HepG2 (cell line): ENCODE measurements around the gene ZMYND12. TPM values are rescaled to one million over a fixed set of nuclear protein-coding genes. Genes with fewer than 3 reads are reported as not detected.

Experiments used
- CSRNP1 ChIP-seq: sonication (generic); formaldehyde crosslinking; IDR thresholded peaks from 2 replicates; pipeline ENCODE4 v1.8.1; 2023; ENCODE audit warnings: mild to moderate bottlenecking, missing genetic modification reagents
- DMAP1 ChIP-seq: IDR thresholded peaks from 2 replicates; pipeline ENCODE4 v1.6.1; 2016
- DR1 ChIP-seq: sonication (generic); formaldehyde crosslinking; IDR thresholded peaks from 2 replicates; pipeline ENCODE4 v1.8.0; 2021; ENCODE audit warnings: mild to moderate bottlenecking, missing genetic modification reagents, inconsistent platforms
- GABPA ChIP-seq, 2 experiments: IDR thresholded peaks; 2 replicates each; pipeline ENCODE4 v1.6.1; 2011 to 2016; ENCODE audit warnings: low read depth in 2 of 2, low read length in 1 of 2, missing biosample characterization in 1 of 2, missing genetic modification characterization in 1 of 2
- KAT8 ChIP-seq: IDR thresholded peaks from 2 replicates; pipeline ENCODE4 v1.6.1; 2016; ENCODE audit warnings: missing genetic modification reagents, missing compliant biosample characterization
- MTA1 ChIP-seq: sonication (generic); formaldehyde crosslinking; IDR thresholded peaks from 2 replicates; pipeline ENCODE4 v1.4.0; 2020; ENCODE audit warnings: missing genetic modification reagents, mild to moderate bottlenecking, borderline replicate concordance
- MXI1 ChIP-seq: IDR thresholded peaks from 3 replicates; pipeline ENCODE4 v1.6.1; 2012; ENCODE audit warnings: low read depth, low read length, inconsistent platforms, borderline replicate concordance
- NCOA1 ChIP-seq: sonication (generic); formaldehyde crosslinking; IDR thresholded peaks from 2 replicates; pipeline ENCODE4 v1.9.0; 2021; ENCODE audit warnings: missing genetic modification reagents
- NCOA2 ChIP-seq: sonication (generic); formaldehyde crosslinking; IDR thresholded peaks from 2 replicates; pipeline ENCODE4 v1.8.0; 2022; ENCODE audit warnings: inconsistent platforms
- NKX3-1 ChIP-seq: sonication (generic); formaldehyde crosslinking; IDR thresholded peaks from 2 replicates; pipeline ENCODE4 v1.5.0; 2020; ENCODE audit warnings: missing genetic modification reagents
- PHF8 ChIP-seq: sonication (generic); formaldehyde crosslinking; IDR thresholded peaks from 2 replicates; pipeline ENCODE4 v1.5.0; 2020; ENCODE audit warnings: missing genetic modification reagents
- PRMT3 ChIP-seq: sonication (generic); formaldehyde crosslinking; IDR thresholded peaks from 2 replicates; pipeline ENCODE4 v1.8.1; 2022; ENCODE audit warnings: low read depth, mild to moderate bottlenecking, moderate library complexity, missing genetic modification reagents, borderline replicate concordance
- RFXAP ChIP-seq: sonication (generic); formaldehyde crosslinking; IDR thresholded peaks from 2 replicates; pipeline ENCODE4 v1.4.0; 2020; ENCODE audit warnings: missing genetic modification reagents, borderline replicate concordance
- SAP130 ChIP-seq: IDR thresholded peaks from 2 replicates; pipeline ENCODE4 v1.6.1; 2016; ENCODE audit warnings: low read depth
- SMAD3 ChIP-seq: sonication (generic); formaldehyde crosslinking; IDR thresholded peaks from 2 replicates; pipeline ENCODE4 v1.4.0; 2020; ENCODE audit warnings: missing genetic modification reagents
- THAP7 ChIP-seq: sonication (generic); formaldehyde crosslinking; IDR thresholded peaks from 2 replicates; pipeline ENCODE4 v1.8.1; 2023; ENCODE audit warnings: mild to moderate bottlenecking, missing genetic modification reagents
- ZFP90 ChIP-seq: sonication (generic); formaldehyde crosslinking; IDR thresholded peaks from 2 replicates; pipeline ENCODE4 v1.8.0; 2022; ENCODE audit warnings: missing genetic modification reagents, mild to moderate bottlenecking, inconsistent platforms, borderline replicate concordance
- ZNF205 ChIP-seq: IDR thresholded peaks from 2 replicates; pipeline ENCODE4 v1.6.1; 2018; ENCODE audit warnings: missing biosample characterization, missing genetic modification reagents
- ZNF501 ChIP-seq: sonication (generic); formaldehyde crosslinking; IDR thresholded peaks from 2 replicates; pipeline ENCODE4 v1.5.1; 2020; ENCODE audit warnings: mild to moderate bottlenecking, moderate library complexity, missing genetic modification reagents
- ZNF570 ChIP-seq: sonication (generic); formaldehyde crosslinking; IDR thresholded peaks from 2 replicates; pipeline ENCODE4 v1.4.0; 2020; ENCODE audit warnings: mild to moderate bottlenecking, missing genetic modification reagents, borderline replicate concordance
- ZNF781 ChIP-seq: sonication (generic); formaldehyde crosslinking; IDR thresholded peaks from 2 replicates; pipeline ENCODE4 v1.5.1; 2020; ENCODE audit warnings: borderline replicate concordance, mild to moderate bottlenecking, missing genetic modification reagents; ENCODE audit errors: not compliant biosample characterization
- ZSCAN20 ChIP-seq: sonication (generic); formaldehyde crosslinking; IDR thresholded peaks from 2 replicates; pipeline ENCODE4 v1.4.0; 2020; ENCODE audit warnings: missing genetic modification reagents, mild to moderate bottlenecking, borderline replicate concordance
- polyA plus RNA-seq, 8 experiments: library from polyadenylated mRNA; depleted of rRNA in 3 of 8; stranded (reverse) in 7 of 8; unstranded in 1 of 8; fragments of >200 nt; fragmentation: Illumina TruSeq in 4 of 8; extraction: Trizol in 4 of 8; gene quantifications; 2 replicates each; pipeline versions ENCODE4 v1.2.1 to v1.2.3, GENCODE V29; 2011 to 2016; ENCODE audit warnings: low read depth in 4 of 8, missing spikeins in 1 of 8, mixed read lengths in 1 of 8; ENCODE audit not compliant: insufficient read depth in 1 of 8
- total RNA-seq, 5 experiments: library from RNA; depleted of rRNA; stranded (reverse); fragments of >200 nt; fragmentation: Illumina TruSeq; extraction: Trizol; gene quantifications; 2 replicates each; pipeline ENCODE4 v1.2.3, GENCODE V29; 2016; ENCODE audit warnings: low read depth in 1 of 5
- TF ChIP-seq, protein P1 (sequence below): IDR thresholded peaks from 2 replicates; pipeline ENCODE4 v1.6.1; 2016; ENCODE audit warnings: mild to moderate bottlenecking, missing biosample characterization, missing genetic modification reagents
- TF ChIP-seq, protein P2 (sequence below): conservative IDR thresholded peaks from 2 replicates; pipeline ENCODE4 v1.6.1; 2018; ENCODE audit warnings: missing genetic modification reagents

Gene ZMYND12
- total and polyA plus RNA-seq, 2 of the 13 experiments (the other 11 are each of a cell fraction or from before 2014, with no cell fraction given): 0.13 to 0.71 TPM

- no peak for TF ChIP-seq GABPA (IDR thresholded peaks at IDR 0.05; ENCODE audit: low read depth, low read length)
- TF ChIP-seq GABPA (CRISPR knock-in tag; IDR thresholded peaks at IDR 0.05; ENCODE audit: low read depth): peak; percentile 64
- 0 out of 2 replicates have a peak, but pooled peaks have one; percentile 21 for TF ChIP-seq ZNF570 (CRISPR knock-in tag)
- peak; percentile 77 for TF ChIP-seq PHF8 (CRISPR knock-in tag)
- TF ChIP-seq THAP7: peak; percentile 11; the same call in 1 of the 2 replicates
- TF ChIP-seq ZSCAN20 (CRISPR knock-in tag): 0 out of 2 replicates have a peak, but pooled peaks have one; percentile 13
- TF ChIP-seq DR1: peak; percentile 7; the same call in 1 of the 2 replicates
- TF ChIP-seq SMAD3: no peak
- peak; percentile 58 for TF ChIP-seq SAP130 (CRISPR knock-in tag)
- TF ChIP-seq MXI1: 0 out of 3 replicates have a peak, but pooled peaks have one; percentile 19
- no peak for TF ChIP-seq CSRNP1 (CRISPR knock-in tag)
- TF ChIP-seq, protein P1, sequence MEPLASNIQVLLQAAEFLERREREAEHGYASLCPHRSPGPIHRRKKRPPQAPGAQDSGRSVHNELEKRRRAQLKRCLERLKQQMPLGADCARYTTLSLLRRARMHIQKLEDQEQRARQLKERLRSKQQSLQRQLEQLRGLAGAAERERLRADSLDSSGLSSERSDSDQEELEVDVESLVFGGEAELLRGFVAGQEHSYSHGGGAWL (CRISPR knock-in tag): peak; percentile 72; the same call in 1 of the 2 replicates
- TF ChIP-seq ZNF205 (CRISPR knock-in tag): no peak; the same call in 1 of the 2 replicates
- peak; percentile 23; the same call in 1 of the 2 replicates for TF ChIP-seq NKX3-1 (CRISPR knock-in tag)
- TF ChIP-seq PRMT3 (CRISPR knock-in tag): no peak
- 0 out of 2 replicates have a peak, but pooled peaks have one; percentile 13 for TF ChIP-seq RFXAP (CRISPR knock-in tag)
- TF ChIP-seq ZNF781: peak; percentile 76
- no peak for TF ChIP-seq NCOA1
- peak; percentile 54; the same call in 1 of the 2 replicates for TF ChIP-seq MTA1 (CRISPR knock-in tag)
- TF ChIP-seq DMAP1 (CRISPR knock-in tag): 0 out of 2 replicates have a peak, but pooled peaks have one; percentile 7
- TF ChIP-seq, protein P2, sequence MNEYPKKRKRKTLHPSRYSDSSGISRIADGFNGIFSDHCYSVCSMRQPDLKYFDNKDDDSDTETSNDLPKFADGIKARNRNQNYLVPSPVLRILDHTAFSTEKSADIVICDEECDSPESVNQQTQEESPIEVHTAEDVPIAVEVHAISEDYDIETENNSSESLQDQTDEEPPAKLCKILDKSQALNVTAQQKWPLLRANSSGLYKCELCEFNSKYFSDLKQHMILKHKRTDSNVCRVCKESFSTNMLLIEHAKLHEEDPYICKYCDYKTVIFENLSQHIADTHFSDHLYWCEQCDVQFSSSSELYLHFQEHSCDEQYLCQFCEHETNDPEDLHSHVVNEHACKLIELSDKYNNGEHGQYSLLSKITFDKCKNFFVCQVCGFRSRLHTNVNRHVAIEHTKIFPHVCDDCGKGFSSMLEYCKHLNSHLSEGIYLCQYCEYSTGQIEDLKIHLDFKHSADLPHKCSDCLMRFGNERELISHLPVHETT (CRISPR knock-in tag): no peak; the same call in 1 of the 2 replicates
- TF ChIP-seq ZFP90 (CRISPR knock-in tag): 0 out of 2 replicates have a peak, but pooled peaks have one; percentile 2
- no peak for TF ChIP-seq NCOA2 (CRISPR knock-in tag)
- TF ChIP-seq KAT8 (CRISPR knock-in tag): peak; percentile 89
- TF ChIP-seq ZNF501 (CRISPR knock-in tag): no peak
Measured at GRCh38 chr1:42456754-42457089, 900 bp upstream of the ZMYND12 start (continued).
